ENCODE data around the gene DNAJC4.

DNA sequence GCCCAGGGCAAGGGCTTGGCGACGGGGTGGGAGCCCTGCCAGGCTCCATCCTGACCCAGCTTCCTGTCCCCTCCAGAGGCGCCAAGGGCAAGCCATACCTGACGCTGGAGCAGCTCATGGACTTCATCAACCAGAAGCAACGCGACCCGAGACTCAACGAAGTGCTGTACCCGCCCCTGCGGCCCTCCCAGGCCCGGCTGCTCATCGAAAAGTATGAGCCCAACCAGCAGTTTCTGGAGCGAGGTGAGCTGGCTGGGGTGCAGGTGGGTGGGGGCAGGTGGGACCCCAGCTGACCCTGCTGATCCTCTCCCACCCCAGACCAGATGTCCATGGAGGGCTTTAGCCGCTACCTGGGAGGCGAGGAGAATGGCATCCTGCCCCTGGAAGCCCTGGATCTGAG lies 26.0 kb downstream of the DNAJC4 start:
- TF ChIP-seq, protein P1, sequence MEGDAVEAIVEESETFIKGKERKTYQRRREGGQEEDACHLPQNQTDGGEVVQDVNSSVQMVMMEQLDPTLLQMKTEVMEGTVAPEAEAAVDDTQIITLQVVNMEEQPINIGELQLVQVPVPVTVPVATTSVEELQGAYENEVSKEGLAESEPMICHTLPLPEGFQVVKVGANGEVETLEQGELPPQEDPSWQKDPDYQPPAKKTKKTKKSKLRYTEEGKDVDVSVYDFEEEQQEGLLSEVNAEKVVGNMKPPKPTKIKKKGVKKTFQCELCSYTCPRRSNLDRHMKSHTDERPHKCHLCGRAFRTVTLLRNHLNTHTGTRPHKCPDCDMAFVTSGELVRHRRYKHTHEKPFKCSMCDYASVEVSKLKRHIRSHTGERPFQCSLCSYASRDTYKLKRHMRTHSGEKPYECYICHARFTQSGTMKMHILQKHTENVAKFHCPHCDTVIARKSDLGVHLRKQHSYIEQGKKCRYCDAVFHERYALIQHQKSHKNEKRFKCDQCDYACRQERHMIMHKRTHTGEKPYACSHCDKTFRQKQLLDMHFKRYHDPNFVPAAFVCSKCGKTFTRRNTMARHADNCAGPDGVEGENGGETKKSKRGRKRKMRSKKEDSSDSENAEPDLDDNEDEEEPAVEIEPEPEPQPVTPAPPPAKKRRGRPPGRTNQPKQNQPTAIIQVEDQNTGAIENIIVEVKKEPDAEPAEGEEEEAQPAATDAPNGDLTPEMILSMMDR (IDR thresholded peaks at IDR 0.05; ENCODE audit: control extremely low read depth in 1 of 3, insufficient read depth in 1 of 3, low read depth in 1 of 3, low read length in 3 of 3) = no peak
- TF ChIP-seq EZH2 (IDR thresholded peaks at IDR 0.05; ENCODE audit: low read depth, low read length, severe bottlenecking) (no peak), CEBPB (IDR thresholded peaks at IDR 0.05; ENCODE audit: low read depth, low read length) (no peak), EP300 (IDR thresholded peaks at IDR 0.05; ENCODE audit: borderline replicate concordance in 1 of 2, low read depth in 2 of 2, low read length in 2 of 2) (no peak), CHD1 (IDR thresholded peaks at IDR 0.05; ENCODE audit: low read depth, low read length) (no peak)
- TF ChIP-seq, protein P2, sequence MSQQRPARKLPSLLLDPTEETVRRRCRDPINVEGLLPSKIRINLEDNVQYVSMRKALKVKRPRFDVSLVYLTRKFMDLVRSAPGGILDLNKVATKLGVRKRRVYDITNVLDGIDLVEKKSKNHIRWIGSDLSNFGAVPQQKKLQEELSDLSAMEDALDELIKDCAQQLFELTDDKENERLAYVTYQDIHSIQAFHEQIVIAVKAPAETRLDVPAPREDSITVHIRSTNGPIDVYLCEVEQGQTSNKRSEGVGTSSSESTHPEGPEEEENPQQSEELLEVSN (IDR thresholded peaks at IDR 0.05) = no peak

Measured in H1 (cell line).